CD14-positive monocyte (primary cell): ENCODE results near the gene JAK1. TPM values are rescaled to one million over a fixed set of nuclear protein-coding genes. Genes with fewer than 3 reads are reported as not detected.

ENCODE experiments used
- DNase-seq, 3 donors: peaks; one replicate each; pipeline ENCODE4 v3.0.0-alpha.2; 2011 to 2022
- H2AFZ ChIP-seq: 2 replicates; pipeline ENCODE4 v1.6.0; 2012; ENCODE audit warnings: mild to moderate bottlenecking, low read depth, low read length, inconsistent platforms; ENCODE audit not compliant: insufficient read depth, poor library complexity, severe bottlenecking
- H3K27ac ChIP-seq, 2 donors: 1 replicate in 1 of 2; 2 replicates in 1 of 2; pipeline ENCODE4 v1.5.1; 2012 to 2013; ENCODE audit warnings: low read length in 2 of 2, control low read depth in 1 of 2, inconsistent platforms in 1 of 2, low read depth in 1 of 2, mild to moderate bottlenecking in 1 of 2
- H3K27me3 ChIP-seq, 2 donors: one replicate each; pipeline versions ENCODE4 v1.6.0 to v1.6.1; 2011 to 2013; ENCODE audit warnings: low read length in 2 of 2; ENCODE audit not compliant: control insufficient read depth in 2 of 2, insufficient read depth in 2 of 2
- H3K36me3 ChIP-seq, 2 donors: replicated peaks in 1 of 2; 1 replicate in 1 of 2; 2 replicates in 1 of 2; pipeline versions ENCODE4 v1.5.1 to v1.6.1; 2012 to 2013; ENCODE audit warnings: low read length in 2 of 2, control low read depth in 1 of 2, inconsistent platforms in 1 of 2, mild to moderate bottlenecking in 1 of 2; ENCODE audit not compliant: insufficient read depth in 2 of 2, control insufficient read depth in 1 of 2
- H3K4me1 ChIP-seq, 2 donors: 1 replicate in 1 of 2; 2 replicates in 1 of 2; pipeline versions ENCODE4 v1.5.1 to v1.6.1; 2012 to 2013; ENCODE audit warnings: low read length in 2 of 2, control low read depth in 1 of 2, inconsistent platforms in 1 of 2, mild to moderate bottlenecking in 1 of 2, moderate library complexity in 1 of 2; ENCODE audit not compliant: insufficient read depth in 2 of 2, control insufficient read depth in 1 of 2
- H3K4me2 ChIP-seq: replicated peaks from 2 replicates; pipeline ENCODE3; 2012; ENCODE audit warnings: low read length, moderate library complexity, mild to moderate bottlenecking; ENCODE audit not compliant: poor library complexity, severe bottlenecking; ENCODE audit errors: extremely low read depth
- H3K4me3 ChIP-seq, 3 experiments: fragments of 200-600 bp in 1 of 3; sonication (generic) in 1 of 3; replicated peaks in 1 of 3; 1 replicate in 2 of 3; 2 replicates in 1 of 3; pipeline ENCODE4 v1.5.1; 2011 to 2013; ENCODE audit warnings: low read length in 3 of 3, mild to moderate bottlenecking in 3 of 3, control low read depth in 2 of 3, low read depth in 2 of 3, inconsistent platforms in 1 of 3, moderate library complexity in 1 of 3
- H3K79me2 ChIP-seq: 2 replicates; pipeline ENCODE4 v1.6.0; 2012; ENCODE audit warnings: mild to moderate bottlenecking, control low read depth, inconsistent platforms, low read length, moderate library complexity; ENCODE audit not compliant: insufficient read depth
- H3K9ac ChIP-seq: 2 replicates; pipeline ENCODE4 v1.6.0; 2017; ENCODE audit warnings: low read length, mild to moderate bottlenecking; ENCODE audit not compliant: insufficient read depth, poor library complexity, severe bottlenecking
- H3K9me3 ChIP-seq, 2 donors: replicated peaks in 1 of 2; 1 replicate in 1 of 2; 2 replicates in 1 of 2; pipeline versions ENCODE4 v1.5.1 to v1.6.1; 2012 to 2013; ENCODE audit warnings: low read length in 2 of 2, control low read depth in 1 of 2; ENCODE audit not compliant: control insufficient read depth in 1 of 2, insufficient read depth in 1 of 2
- H4K20me1 ChIP-seq: 2 replicates; pipeline ENCODE4 v1.6.0; 2012; ENCODE audit warnings: mild to moderate bottlenecking, low read length, control low read depth, moderate library complexity; ENCODE audit not compliant: insufficient read depth
- H3K27ac Mint-ChIP-seq, 7 donors: one replicate each; pipeline ENCODE4 v1.8.0; 2020; ENCODE audit warnings: mild to moderate bottlenecking in 7 of 7, mixed read lengths in 7 of 7, moderate library complexity in 6 of 7, inconsistent platforms in 2 of 7
- H3K27me3 Mint-ChIP-seq, 3 donors: one replicate each; pipeline ENCODE4 v1.8.0; 2021 to 2022; ENCODE audit warnings: low read depth in 3 of 3, mild to moderate bottlenecking in 3 of 3, mixed read lengths in 3 of 3, moderate library complexity in 3 of 3, inconsistent platforms in 1 of 3
- H3K36me3 Mint-ChIP-seq, 2 donors: one replicate each; pipeline ENCODE4 v1.8.0; 2020; ENCODE audit warnings: mixed read lengths in 2 of 2, inconsistent platforms in 1 of 2, mild to moderate bottlenecking in 1 of 2
- H3K4me1 Mint-ChIP-seq: one replicate; pipeline ENCODE4 v1.8.0; 2020; ENCODE audit warnings: mild to moderate bottlenecking, mixed read lengths
- H3K4me3 Mint-ChIP-seq, 2 donors: one replicate each; pipeline ENCODE4 v1.8.0; 2020; ENCODE audit warnings: mild to moderate bottlenecking in 2 of 2, mixed read lengths in 2 of 2, moderate library complexity in 1 of 2
- H3K9me3 Mint-ChIP-seq, 7 donors: one replicate each; pipeline ENCODE4 v1.8.0; 2020 to 2022; ENCODE audit warnings: mixed read lengths in 7 of 7, mild to moderate bottlenecking in 6 of 7, moderate library complexity in 6 of 7, inconsistent platforms in 2 of 7
- WGBS: methylation state at CpG from one replicate; pipeline ENCODE4 v1.1.5; 2013; ENCODE audit warnings: missing lambda C conversion rate; ENCODE audit not compliant: insufficient coverage; 5-methylcytosine and 5-hydroxymethylcytosine counted together
- intact Hi-C, 2 donors: fragments of 100-400 bp; cut with micrococcal nuclease; formaldehyde crosslinking; loops; one replicate each; pipeline versions ENCODE4 v1.15.0 to v1.15.1; 2023
- polyA plus RNA-seq, 3 donors: library from polyadenylated mRNA; depleted of rRNA in 1 of 3; unstranded in 2 of 3; stranded (reverse) in 1 of 3; fragments of 300-500 nt in 2 of 3; fragments of >200 nt in 1 of 3; fragmentation: Illumina TruSeq in 2 of 3; gene quantifications; 1 replicate in 2 of 3; 2 replicates in 1 of 3; pipeline ENCODE4 v1.2.3, GENCODE V29; 2012 to 2021
- TF ChIP-seq, protein P1 (sequence below): fragments of 200-600 bp; IDR thresholded peaks from one replicate; pipeline ENCODE4 v1.8.0; 2022; ENCODE audit warnings: antibody characterized with exemption, mild to moderate bottlenecking

The JAK1 gene
- polyA plus RNA-seq, 3 donors, result 43.1 to 76.2 (median 72.6) TPM

DNA sequence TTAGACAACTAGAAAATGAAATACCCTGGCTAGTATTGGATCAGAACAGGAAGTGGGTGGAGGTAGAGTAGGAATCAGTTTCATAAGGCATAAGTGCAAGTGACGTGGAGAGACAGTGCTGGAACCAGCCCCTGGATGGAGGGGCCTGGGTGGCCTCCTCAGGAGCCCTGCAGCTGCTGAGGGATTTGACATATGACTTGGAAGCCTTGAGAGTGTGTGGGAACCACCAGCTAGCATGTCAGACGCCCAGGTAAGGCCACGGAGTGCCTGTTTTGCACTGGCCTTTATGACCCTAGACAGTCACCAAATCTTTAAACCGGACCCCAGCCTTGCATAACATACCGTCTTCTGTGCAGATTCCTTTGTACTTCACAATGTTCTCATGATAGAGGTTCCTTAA is 127.1 kb downstream of the JAK1 start:
- peaks cover 79 to 88% of the 10 kb centered on the region in 2 donors for H3K36me3 Mint-ChIP-seq
- H3K9me3 Mint-ChIP-seq, result no peaks in the 10 kb centered on the region
- WGBS, result 86% methylated on average over 5 of the region's 5 CpGs

DNA sequence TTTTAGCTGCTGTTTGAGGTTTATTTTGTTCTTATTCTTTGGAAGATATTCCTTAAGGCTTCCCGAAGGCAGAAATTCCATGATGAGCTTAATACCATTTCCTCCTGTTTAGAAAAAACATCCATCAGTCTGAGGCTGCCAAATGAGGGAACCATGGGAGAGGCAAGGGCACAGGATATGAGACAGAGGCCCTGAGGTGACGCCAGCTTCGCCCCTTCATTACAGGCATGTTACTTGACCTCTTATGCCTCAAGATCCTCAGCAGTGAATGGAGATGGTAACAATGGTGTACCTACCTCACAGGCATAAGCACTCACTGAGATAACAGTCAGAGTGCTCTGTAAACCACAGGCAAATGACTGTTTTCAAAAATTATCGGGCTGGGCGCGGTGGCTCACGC is 127.9 kb downstream of the JAK1 start:
- Mint-ChIP-seq H3K27ac (peak overlapping the region in 2 of 7 donors; percentile 22 to 59), H3K36me3 (peaks cover 80 to 88% of the 10 kb centered on the region in 2 donors), H3K4me3 (no peak overlapping the region), H3K9me3 (no peaks in the 10 kb centered on the region), H3K4me1 (peaks cover 19% of the 10 kb centered on the region), H3K27me3 (peaks cover 0 to 1% (median 0%) of the 10 kb centered on the region in 3 donors)
- TF ChIP-seq, protein P1, sequence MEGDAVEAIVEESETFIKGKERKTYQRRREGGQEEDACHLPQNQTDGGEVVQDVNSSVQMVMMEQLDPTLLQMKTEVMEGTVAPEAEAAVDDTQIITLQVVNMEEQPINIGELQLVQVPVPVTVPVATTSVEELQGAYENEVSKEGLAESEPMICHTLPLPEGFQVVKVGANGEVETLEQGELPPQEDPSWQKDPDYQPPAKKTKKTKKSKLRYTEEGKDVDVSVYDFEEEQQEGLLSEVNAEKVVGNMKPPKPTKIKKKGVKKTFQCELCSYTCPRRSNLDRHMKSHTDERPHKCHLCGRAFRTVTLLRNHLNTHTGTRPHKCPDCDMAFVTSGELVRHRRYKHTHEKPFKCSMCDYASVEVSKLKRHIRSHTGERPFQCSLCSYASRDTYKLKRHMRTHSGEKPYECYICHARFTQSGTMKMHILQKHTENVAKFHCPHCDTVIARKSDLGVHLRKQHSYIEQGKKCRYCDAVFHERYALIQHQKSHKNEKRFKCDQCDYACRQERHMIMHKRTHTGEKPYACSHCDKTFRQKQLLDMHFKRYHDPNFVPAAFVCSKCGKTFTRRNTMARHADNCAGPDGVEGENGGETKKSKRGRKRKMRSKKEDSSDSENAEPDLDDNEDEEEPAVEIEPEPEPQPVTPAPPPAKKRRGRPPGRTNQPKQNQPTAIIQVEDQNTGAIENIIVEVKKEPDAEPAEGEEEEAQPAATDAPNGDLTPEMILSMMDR, result no peak
- no peak for DNase-seq
- Histone ChIP-seq H3K4me1 (peaks cover 15% of the 10 kb centered on the region in 2 donors), H3K4me2 (no peak overlapping the region), H4K20me1 (no peaks in the 10 kb centered on the region), H3K79me2 (no peaks in the 10 kb centered on the region), H3K4me3 (no peak overlapping the region), H3K9ac (no peak overlapping the region), H3K27me3 (no peaks in the 10 kb centered on the region), H2AFZ (no peak overlapping the region), H3K36me3 (peaks cover 82 to 91% of the 10 kb centered on the region in 2 donors), H3K27ac (no peak overlapping the region), H3K9me3 (no peaks in the 10 kb centered on the region)
- WGBS, result no CpG with 5 or more reads among the region's 7 CpGs
- intact Hi-C loops, result no loop called here

More for the DNA sequence above, 127.1 kb downstream of the JAK1 start:
- Histone ChIP-seq H3K36me3 (peaks cover 82 to 91% of the 10 kb centered on the region in 2 donors), H3K27me3 (no peaks in the 10 kb centered on the region), H2AFZ (no peak overlapping the region), H4K20me1 (no peaks in the 10 kb centered on the region), H3K9ac (no peak overlapping the region), H3K4me3 (no peak overlapping the region), H3K4me1 (peaks cover 15% of the 10 kb centered on the region in 2 donors), H3K4me2 (no peak overlapping the region), H3K27ac (peak overlapping the region in 1 of 2 donors; percentile 24), H3K79me2 (no peaks in the 10 kb centered on the region), H3K9me3 (no peaks in the 10 kb centered on the region)
- TF ChIP-seq, protein P1, result no peak
- peak overlapping the region in 2 of 7 donors; percentile 40 to 67 for H3K27ac Mint-ChIP-seq
- no peak for DNase-seq
- H3K4me3 Mint-ChIP-seq, result no peak overlapping the region
- intact Hi-C loops, result no loop called here
- peaks cover 19% of the 10 kb centered on the region for H3K4me1 Mint-ChIP-seq
- peaks cover 0 to 1% (median 0%) of the 10 kb centered on the region in 3 donors for H3K27me3 Mint-ChIP-seq
